GM12878 (cell line): ENCODE results near the gene GNA15. TPM values are rescaled to one million over a fixed set of nuclear protein-coding genes. Genes with fewer than 3 reads are reported as not detected.

Experiments
- BCL11A ChIP-seq: IDR thresholded peaks from 2 replicates; pipeline ENCODE4 v1.6.1; 2011; ENCODE audit warnings: low read depth, low read length
- CEBPZ ChIP-seq: fragments of 150-350 bp; IDR thresholded peaks from 2 replicates; pipeline ENCODE4 v1.6.1; 2016; ENCODE audit warnings: low read depth, low read length
- CHD1 ChIP-seq: IDR thresholded peaks from 2 replicates; pipeline ENCODE4 v1.6.1; 2012; ENCODE audit warnings: low read depth, low read length, improper control_type of control experiment
- FOXK2 ChIP-seq: fragments of 450-650 bp; IDR thresholded peaks from 2 replicates; pipeline ENCODE4 v1.6.1; 2017; ENCODE audit warnings: mild to moderate bottlenecking, moderate library complexity
- HSF1 ChIP-seq: fragments of 150-350 bp; IDR thresholded peaks from 2 replicates; pipeline ENCODE4 v1.6.1; 2014; ENCODE audit warnings: mild to moderate bottlenecking, low read depth, low read length
- IRF5 ChIP-seq: fragments of 450-650 bp; IDR thresholded peaks from 2 replicates; pipeline ENCODE4 v1.6.1; 2017; ENCODE audit warnings: borderline replicate concordance
- NKRF ChIP-seq: fragments of 450-650 bp; conservative IDR thresholded peaks from 2 replicates; pipeline ENCODE4 v1.6.1; 2017; ENCODE audit warnings: mild to moderate bottlenecking, moderate library complexity
- RAD21 ChIP-seq: IDR thresholded peaks from 2 replicates; pipeline ENCODE4 v1.6.1; 2011; ENCODE audit warnings: mild to moderate bottlenecking, low read depth, low read length, moderate library complexity; ENCODE audit not compliant: insufficient read depth
- REST ChIP-seq: IDR thresholded peaks from 2 replicates; pipeline ENCODE4 v1.6.1; 2012; ENCODE audit warnings: mild to moderate bottlenecking, low read depth, low read length
- SIN3A ChIP-seq: IDR thresholded peaks from 2 replicates; pipeline ENCODE4 v1.6.1; 2012; ENCODE audit warnings: low read depth, low read length, improper control_type of control experiment
- SMC3 ChIP-seq: IDR thresholded peaks from 2 replicates; pipeline ENCODE4 v1.6.1; 2011; ENCODE audit warnings: low read length, improper control_type of control experiment, borderline replicate concordance
- SPI1 ChIP-seq: IDR thresholded peaks from 2 replicates; pipeline ENCODE4 v1.6.1; 2011; ENCODE audit warnings: low read depth, mild to moderate bottlenecking, low read length, moderate library complexity, borderline replicate concordance; ENCODE audit not compliant: insufficient read depth
- ZZZ3 ChIP-seq: IDR thresholded peaks from 2 replicates; pipeline ENCODE4 v1.6.1; 2011; ENCODE audit warnings: low read depth; ENCODE audit not compliant: control insufficient read depth, insufficient read length
- polyA plus RNA-seq, 11 experiments: library from polyadenylated mRNA; depleted of rRNA in 4 of 11; unstranded in 6 of 11; stranded (reverse) in 5 of 11; fragments of >200 nt; fragmentation: Nextera tagmentation in 4 of 11; fragmentation: Illumina TruSeq in 1 of 11; extraction: Ambion mirVana in 4 of 11; extraction: Trizol in 1 of 11; gene quantifications; 1 replicate in 1 of 11; 2 replicates in 10 of 11; pipeline versions ENCODE4 v1.2.1 to v1.2.3, GENCODE V29; 2011 to 2016; ENCODE audit warnings: inconsistent platforms in 2 of 11, missing spikeins in 2 of 11, low read depth in 1 of 11
- total RNA-seq, 4 experiments: library from RNA; depleted of rRNA in 3 of 4; stranded (reverse); fragments of >200 nt in 3 of 4; fragmentation: Illumina TruSeq in 1 of 4; extraction: Trizol in 1 of 4; gene quantifications; 2 replicates each; pipeline versions ENCODE4 v1.2.1 to v1.2.3, GENCODE V29; 2013 to 2021

The GNA15 gene
- total and polyA plus RNA-seq, 10 of the 15 experiments (the other 5 are each of a cell fraction or from before 2014, with no cell fraction given) = 0.42 to 18.0 (median 9.4) TPM

- TF ChIP-seq IRF5 (no peak), SPI1 (no peak), BCL11A (no peak), SMC3 (no peak), REST (no peak), FOXK2 (no peak), CHD1 (no peak), ZZZ3 (no peak), SIN3A (no peak), RAD21 (no peak), NKRF (no peak), HSF1 (no peak), CEBPZ (no peak)
Observed at GRCh38 chr19:3161453-3161852, 25.6 kb downstream of the GNA15 start (continued).
